Measurements from ENCODE around the gene SYCN. TPM values are rescaled to one million over a fixed set of nuclear protein-coding genes. Genes with fewer than 3 reads are reported as not detected.
"Not testable (repeated sequence)": the region's sequence is repeated elsewhere in the genome, so short reads cannot be mapped to it uniquely, and the experiment has no call there.

The SYCN gene
- total RNA-seq, 3 donors from 2014 or later (not counting 1 experiment from before 2014, with no cell fraction given): not detected

DNA sequence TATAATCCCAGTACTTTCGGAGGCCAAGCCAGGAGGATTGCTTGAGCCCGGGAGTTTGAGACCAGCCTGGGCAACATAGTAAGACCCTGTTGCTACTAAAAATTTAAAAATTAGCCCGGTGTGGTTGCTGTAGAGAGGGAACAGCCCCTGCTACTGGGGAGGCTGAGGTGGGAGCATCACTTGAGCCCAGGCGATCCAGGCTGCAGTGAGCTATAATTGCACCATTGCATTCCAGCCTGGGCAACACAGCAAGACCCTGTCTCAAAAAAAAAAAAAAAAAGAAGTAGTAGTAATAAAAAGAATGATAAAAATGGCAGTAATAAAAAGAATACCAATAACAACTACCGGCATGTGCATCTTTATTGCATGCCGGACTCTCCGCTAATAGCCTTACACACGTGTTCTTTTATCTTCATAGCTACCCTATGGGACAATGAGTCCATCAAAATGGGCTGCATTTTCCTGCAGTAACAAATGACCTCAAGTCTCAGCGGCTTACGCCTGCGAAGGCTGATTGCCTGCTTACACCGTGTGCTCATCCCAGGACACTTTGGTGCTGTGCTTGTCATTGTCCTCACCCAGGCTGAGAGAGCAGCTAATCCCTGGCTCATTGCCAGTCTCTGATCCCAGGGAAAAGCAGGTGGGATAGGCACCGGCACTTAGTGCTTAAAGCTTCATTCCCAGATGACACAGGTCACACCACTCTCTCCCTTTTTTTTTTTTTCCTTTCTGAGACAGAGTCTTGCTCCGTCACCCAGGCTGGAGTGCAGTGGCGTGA, 14.4 kb upstream of the SYCN start:
- Histone ChIP-seq H3K4me3 (ENCODE audit: low read length) (no peak overlapping the region), H3K27me3 (ENCODE audit: control insufficient read depth, insufficient read depth, low read length) (no peaks in the 10 kb centered on the region), H3K9me3 (ENCODE audit: control insufficient read depth, insufficient read depth, low read length) (no peaks in the 10 kb centered on the region), H3K4me1 (ENCODE audit: control insufficient read depth, insufficient read depth, low read length) (no peaks in the 10 kb centered on the region), H3K36me3 (ENCODE audit: control insufficient read depth, insufficient read depth, low read length) (no peaks in the 10 kb centered on the region), H3K27ac (ENCODE audit: low read length) (no peak overlapping the region)
- DNase-seq (no peak), ATAC-seq (no peak)
- peaks cover 8 to 24% of the 10 kb centered on the region in 2 donors for H3K27me3 Mint-ChIP-seq (ENCODE audit: low read depth in 2 of 2)
- H3K4me3 Mint-ChIP-seq: no peak overlapping the region
- intact Hi-C loops (cut with micrococcal nuclease): no loop called here
- no peak overlapping the region for H3K27ac Mint-ChIP-seq
- no peak for TF ChIP-seq CTCF (IDR thresholded peaks at IDR 0.05)
- WGBS (ENCODE audit: insufficient coverage): 92% methylated on average over 15 of the region's 15 CpGs
- no peaks in the 10 kb centered on the region for H3K9me3 Mint-ChIP-seq
- H3K4me1 Mint-ChIP-seq: peaks cover 0 to 4% of the 10 kb centered on the region in 2 donors
- H3K36me3 Mint-ChIP-seq: no peaks in the 10 kb centered on the region

GRCh38 chr19:39217094-39217493, 13.0 kb upstream of the SYCN start:
- TF ChIP-seq CTCF (IDR thresholded peaks at IDR 0.05): no peak
- no peak overlapping the region for H3K27ac ChIP-seq (ENCODE audit: low read length)
- H3K27me3 Mint-ChIP-seq (ENCODE audit: low read depth in 2 of 2): peaks cover 8 to 22% of the 10 kb centered on the region in 2 donors
- no peaks in the 10 kb centered on the region for H3K9me3 Mint-ChIP-seq
- H3K36me3 Mint-ChIP-seq: no peaks in the 10 kb centered on the region
- no peak for DNase-seq
- no peak for ATAC-seq
- H3K4me3 Mint-ChIP-seq: no peak overlapping the region
- no peak overlapping the region for H3K27ac Mint-ChIP-seq
- H3K27me3 ChIP-seq (ENCODE audit: control insufficient read depth, insufficient read depth, low read length): no peaks in the 10 kb centered on the region
- peaks cover 0 to 4% of the 10 kb centered on the region in 2 donors for H3K4me1 Mint-ChIP-seq
- no peaks in the 10 kb centered on the region for H3K9me3 ChIP-seq (ENCODE audit: control insufficient read depth, insufficient read depth, low read length)
- 91% methylated on average over 5 of the region's 5 CpGs for WGBS (ENCODE audit: insufficient coverage)
- no peaks in the 10 kb centered on the region for H3K4me1 ChIP-seq (ENCODE audit: control insufficient read depth, insufficient read depth, low read length)
- no peaks in the 10 kb centered on the region for H3K36me3 ChIP-seq (ENCODE audit: control insufficient read depth, insufficient read depth, low read length)
- no peak overlapping the region for H3K4me3 ChIP-seq (ENCODE audit: low read length)
- intact Hi-C loops (cut with micrococcal nuclease): no loop called here

- ATAC-seq; H3K36me3 ChIP-seq (ENCODE audit: control insufficient read depth, insufficient read depth, low read length); H3K27me3 ChIP-seq (ENCODE audit: control insufficient read depth, insufficient read depth, low read length); H3K9me3 Mint-ChIP-seq; H3K27me3 Mint-ChIP-seq (ENCODE audit: low read depth in 2 of 2); H3K4me3 Mint-ChIP-seq; H3K4me3 ChIP-seq (ENCODE audit: low read length); H3K27ac ChIP-seq (ENCODE audit: low read length); H3K27ac Mint-ChIP-seq; H3K4me1 ChIP-seq (ENCODE audit: control insufficient read depth, insufficient read depth, low read length); H3K9me3 ChIP-seq (ENCODE audit: control insufficient read depth, insufficient read depth, low read length); DNase-seq; H3K4me1 Mint-ChIP-seq; H3K36me3 Mint-ChIP-seq; intact Hi-C loops (cut with micrococcal nuclease): not testable (repeated sequence)
- WGBS (ENCODE audit: insufficient coverage): 82% methylated on average over 3 of the region's 3 CpGs
These were observed 11.3 kb upstream of the SYCN start for GRCh38 chr19:39215323-39215722.

- H3K4me3 ChIP-seq (ENCODE audit: low read length): no peak overlapping the region
- no peaks in the 10 kb centered on the region for H3K36me3 ChIP-seq (ENCODE audit: control insufficient read depth, insufficient read depth, low read length)
- Mint-ChIP-seq H3K27ac (no peak overlapping the region), H3K4me1 (no peaks in the 10 kb centered on the region), H3K4me3 (no peak overlapping the region), H3K36me3 (no peaks in the 10 kb centered on the region), H3K9me3 (no peaks in the 10 kb centered on the region), H3K27me3 (ENCODE audit: low read depth in 2 of 2) (peaks cover 5 to 7% of the 10 kb centered on the region in 2 donors)
- peak; percentile 51 to 76 for DNase-seq
- TF ChIP-seq CTCF (IDR thresholded peaks at IDR 0.05): peak; percentile 36
- intact Hi-C loops (cut with micrococcal nuclease): loop anchor here (1.0 kb wide), 1 partner anchor 116 kb away; no protein-coding TSS in a partner anchor
- 38% methylated on average over 7 of the region's 8 CpGs for WGBS (ENCODE audit: insufficient coverage)
- no peak overlapping the region for H3K27ac ChIP-seq (ENCODE audit: low read length)
- no peaks in the 10 kb centered on the region for H3K27me3 ChIP-seq (ENCODE audit: control insufficient read depth, insufficient read depth, low read length)
- H3K4me1 ChIP-seq (ENCODE audit: control insufficient read depth, insufficient read depth, low read length): no peaks in the 10 kb centered on the region
- H3K9me3 ChIP-seq (ENCODE audit: control insufficient read depth, insufficient read depth, low read length): no peaks in the 10 kb centered on the region
- peak; percentile 71 to 89 (median 83) for ATAC-seq
These were observed 8.3 kb upstream of the SYCN start for GRCh38 chr19:39212375-39212742.

All from natural killer cell (primary cell).